Left forelimb (tissue), 1 donor: ENCODE results near the gene LTBP1.
"Not testable (repeated sequence)": the region's sequence is repeated elsewhere in the genome, so short reads cannot be mapped to it uniquely, and the experiment has no call there.

ENCODE experiments used
- DNase-seq: peaks from one replicate; pipeline ENCODE4 v3.0.0-alpha.2; 2018; ENCODE audit warnings: low spot score

Gene LTBP1

GRCh38 chr2:33350632-33351031 lies 403.9 kb downstream of the LTBP1 start:
- DNase-seq, result no peak

GRCh38 chr2:33351781-33352180 lies 405.0 kb downstream of the LTBP1 start:
- DNase-seq, result no peak

GRCh38 chr2:33354981-33355380 lies 408.2 kb downstream of the LTBP1 start:
- no peak for DNase-seq

GRCh38 chr2:33358878-33359277 lies 412.1 kb downstream of the LTBP1 start:
- DNase-seq, result no peak

GRCh38 chr2:33363325-33364298 lies 416.9 kb downstream of the LTBP1 start:
- DNase-seq, result no peak

GRCh38 chr2:33365264-33365970 lies 418.7 kb downstream of the LTBP1 start:
- DNase-seq, result no peak

GRCh38 chr2:33366473-33366872 lies 419.7 kb downstream of the LTBP1 start:
- DNase-seq, result no peak

- DNase-seq, result not testable (repeated sequence)
Measured at GRCh38 chr2:33368524-33368923, 421.8 kb downstream of the LTBP1 start.

- DNase-seq, result no peak
Measured at GRCh38 chr2:33369191-33369590, 422.4 kb downstream of the LTBP1 start.

- no peak for DNase-seq
Measured at GRCh38 chr2:33370636-33371265, 424.0 kb downstream of the LTBP1 start.

- no peak for DNase-seq
Measured at GRCh38 chr2:33371304-33372090, 424.7 kb downstream of the LTBP1 start.

GRCh38 chr2:33372940-33373553 lies 426.3 kb downstream of the LTBP1 start:
- no peak for DNase-seq

- no peak for DNase-seq
Measured at GRCh38 chr2:33373986-33374385, 427.2 kb downstream of the LTBP1 start.

GRCh38 chr2:33375054-33375453 lies 428.3 kb downstream of the LTBP1 start:
- no peak for DNase-seq

- DNase-seq, result no peak
Measured at GRCh38 chr2:33377048-33377447, 430.3 kb downstream of the LTBP1 start.

GRCh38 chr2:33378556-33379210 lies 431.9 kb downstream of the LTBP1 start:
- DNase-seq, result no peak

- DNase-seq, result no peak
Measured at GRCh38 chr2:33380001-33380609, 433.4 kb downstream of the LTBP1 start.

- no peak for DNase-seq
Measured at GRCh38 chr2:33380719-33381118, 434.0 kb downstream of the LTBP1 start.

GRCh38 chr2:33381301-33381858 lies 434.6 kb downstream of the LTBP1 start:
- no peak for DNase-seq
